Glomerular visceral epithelial cell (primary cell): Measurements from ENCODE around the gene CCDC71.

ENCODE experiments used
- DNase-seq: peaks from one replicate; pipeline ENCODE4 v3.0.0-alpha.2; 2016; ENCODE audit errors: extremely low spot score

The CCDC71 gene

DNA sequence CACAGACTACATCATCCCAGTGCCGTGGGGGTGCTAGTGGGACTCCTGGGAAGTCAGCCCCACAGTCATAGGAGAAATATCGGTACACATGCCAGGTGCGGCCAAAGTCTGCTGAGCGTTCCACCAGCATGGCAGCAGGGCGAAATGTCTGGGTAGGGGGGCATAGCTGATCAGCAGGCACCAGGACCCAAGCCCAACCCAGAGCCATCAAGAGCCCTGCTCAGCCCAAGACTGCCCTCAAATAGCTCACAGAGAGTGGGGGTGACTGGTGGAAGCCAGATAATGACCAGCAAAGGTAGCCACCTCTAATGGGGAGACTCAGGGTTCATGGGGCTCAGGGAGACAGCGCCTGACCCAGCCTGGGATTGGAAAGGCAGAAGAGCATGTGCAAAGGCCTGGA is 34.6 kb downstream of the CCDC71 start:
- no peak for DNase-seq

DNA sequence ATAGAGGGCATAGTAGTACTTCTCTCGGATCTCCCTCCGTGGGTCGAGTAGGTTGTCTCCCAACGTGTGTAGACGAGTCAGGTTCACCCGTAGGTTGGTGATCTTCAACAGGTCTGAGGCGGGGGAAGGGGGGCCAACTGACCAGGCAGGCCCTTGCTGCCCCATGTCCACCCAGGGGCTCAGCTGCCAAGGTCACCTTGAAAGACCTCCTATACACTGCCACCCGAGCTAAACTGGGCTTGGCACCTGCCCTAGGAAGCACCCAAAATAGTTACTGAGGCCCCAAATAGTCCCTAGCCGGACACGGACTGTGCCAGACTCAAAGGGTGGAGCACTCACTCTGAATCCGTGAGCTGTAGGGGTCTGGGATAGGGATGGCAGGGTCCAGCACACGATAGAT is 35.1 kb downstream of the CCDC71 start:
- DNase-seq, result no peak

DNA sequence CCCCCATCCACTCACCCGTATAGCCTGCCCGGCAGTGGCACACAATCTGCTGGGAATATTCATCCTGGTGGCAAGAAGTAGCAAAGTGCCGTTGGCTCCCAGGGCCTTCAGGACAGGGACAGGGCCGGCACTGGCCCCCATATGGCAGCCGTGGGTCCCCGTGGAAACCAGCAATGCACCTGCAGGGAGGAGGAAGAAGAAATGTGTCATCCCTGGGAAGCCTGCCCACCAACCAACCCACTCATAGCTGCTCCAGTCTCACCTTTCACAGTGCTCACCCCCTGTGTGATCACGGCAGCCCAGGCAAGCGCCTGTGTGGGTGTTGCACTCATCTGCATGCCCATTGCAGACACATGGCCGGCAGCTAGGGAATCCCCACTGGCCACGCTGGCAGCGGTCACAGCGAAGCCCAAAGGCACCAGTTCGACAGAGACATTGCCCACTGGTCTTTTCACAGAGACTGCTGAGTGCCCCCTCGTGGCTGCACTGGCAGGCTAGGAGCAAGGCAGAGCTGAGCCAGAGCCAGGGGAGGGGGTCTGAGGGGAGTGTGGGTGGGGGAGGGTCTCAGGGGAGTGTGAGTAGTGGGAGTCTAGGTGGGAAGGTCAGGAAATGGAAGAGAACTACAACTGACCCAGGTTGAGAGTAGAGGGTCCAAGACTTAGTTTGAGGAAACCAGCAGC is 41.0 kb downstream of the CCDC71 start:
- no peak for DNase-seq

DNA sequence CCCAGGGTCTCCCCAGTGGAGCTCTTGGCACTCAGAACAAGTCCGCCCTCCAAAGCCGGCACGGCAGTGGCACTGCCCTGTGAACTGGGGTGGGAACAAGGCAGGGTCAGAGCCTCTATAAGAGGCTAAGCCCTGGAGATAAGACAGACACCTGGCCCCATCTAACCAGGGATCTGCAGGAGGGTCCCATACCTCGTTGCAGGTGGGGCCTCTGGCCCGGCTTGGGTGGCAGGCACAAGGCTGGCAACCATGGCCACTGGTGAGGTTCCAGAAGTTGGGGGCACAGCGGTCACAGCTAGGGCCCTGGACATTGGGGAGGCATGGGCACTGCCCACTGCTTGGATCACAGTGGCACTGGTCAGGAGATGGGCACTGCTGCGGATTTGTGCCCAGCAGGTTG is 41.9 kb downstream of the CCDC71 start:
- DNase-seq, result no peak

DNA sequence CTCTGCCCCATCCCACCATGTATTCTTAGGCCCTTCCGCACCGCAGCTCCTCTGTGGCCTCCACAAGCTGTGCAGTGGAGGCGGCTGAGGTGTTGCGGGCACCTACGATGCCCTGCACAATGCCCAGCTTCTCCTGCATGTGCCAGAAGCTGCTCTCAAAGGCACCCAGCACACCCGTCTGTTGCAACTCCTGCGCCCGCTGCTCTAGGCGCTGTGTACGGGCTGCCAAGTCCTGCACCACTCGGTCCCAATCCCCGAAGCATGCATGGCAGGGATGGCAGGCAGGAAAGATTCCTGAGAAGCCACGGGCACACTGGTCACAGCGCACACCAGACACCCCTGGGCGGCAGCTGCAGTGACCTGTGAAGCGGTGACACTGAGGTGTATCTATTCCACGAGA is 42.4 kb downstream of the CCDC71 start:
- no peak for DNase-seq

DNA sequence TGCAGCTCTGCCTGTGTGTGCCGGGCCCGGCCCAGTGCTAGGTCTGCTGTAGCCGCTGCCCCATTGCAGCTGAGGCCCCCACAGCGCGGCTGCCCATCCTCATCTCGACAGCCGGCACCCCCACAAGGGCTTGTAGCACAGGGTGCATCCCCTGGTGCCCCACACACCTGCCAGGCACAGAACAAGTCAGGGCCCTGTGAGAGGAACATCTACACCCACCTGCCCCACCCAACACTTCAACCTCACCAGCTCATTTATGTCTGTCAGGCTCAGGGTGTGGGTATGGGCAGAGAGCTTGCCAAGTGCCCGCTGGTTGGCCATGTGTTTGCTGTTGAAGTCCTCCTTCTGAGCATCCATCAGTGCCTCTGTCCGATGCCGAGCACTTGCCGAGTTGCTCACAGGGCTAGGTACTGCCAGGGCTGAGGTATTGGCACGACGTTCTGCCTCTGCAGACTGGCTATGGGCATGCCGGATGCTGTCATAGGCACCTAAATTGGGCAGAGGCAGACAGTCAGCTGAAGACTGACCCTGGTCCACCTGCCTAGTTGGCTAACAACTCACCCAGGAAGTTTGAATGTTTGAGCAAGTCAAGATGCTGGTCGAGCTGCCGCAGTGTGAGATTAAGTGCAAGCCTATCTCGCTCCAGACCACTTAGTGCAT is 43.1 kb downstream of the CCDC71 start:
- DNase-seq, result no peak

DNA sequence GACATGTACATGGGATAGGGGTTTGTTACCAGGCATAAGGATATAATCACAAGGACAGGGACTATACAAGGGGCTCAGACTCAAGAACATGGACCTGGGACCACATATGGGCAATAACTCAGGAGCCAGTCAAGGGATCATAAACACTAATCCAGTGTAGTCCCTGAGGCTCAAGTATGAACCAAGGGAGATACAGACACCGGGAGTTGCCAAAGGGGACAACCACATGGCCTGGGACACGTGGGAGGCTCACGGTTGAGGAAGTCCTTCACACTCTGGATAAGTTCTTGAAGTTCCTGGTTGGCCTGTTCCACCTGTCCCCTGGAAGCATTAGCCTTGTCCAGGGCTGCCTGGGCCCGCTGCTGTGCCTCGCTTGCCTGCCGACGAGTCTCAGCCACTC is 43.7 kb downstream of the CCDC71 start:
- DNase-seq, result no peak

DNA sequence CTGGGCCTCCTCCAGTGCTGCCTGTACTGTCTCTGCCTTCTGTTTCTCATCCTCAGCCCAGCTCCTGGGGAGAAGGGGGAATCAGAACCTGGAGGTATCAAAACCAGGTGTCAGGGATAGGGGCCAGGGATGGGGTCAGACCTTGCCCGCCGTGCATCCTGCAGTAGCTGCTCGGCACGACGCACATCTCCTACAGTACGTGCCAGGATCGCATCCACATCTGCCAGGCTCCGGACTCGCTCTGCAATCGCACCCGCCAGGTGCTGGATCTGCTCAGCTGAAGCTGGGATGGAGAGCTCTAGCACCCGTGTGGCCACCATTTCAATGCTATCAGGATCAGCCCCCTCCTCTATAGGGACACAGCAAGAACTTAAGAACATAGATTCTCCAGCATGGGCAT is 44.1 kb downstream of the CCDC71 start:
- no peak for DNase-seq

DNA sequence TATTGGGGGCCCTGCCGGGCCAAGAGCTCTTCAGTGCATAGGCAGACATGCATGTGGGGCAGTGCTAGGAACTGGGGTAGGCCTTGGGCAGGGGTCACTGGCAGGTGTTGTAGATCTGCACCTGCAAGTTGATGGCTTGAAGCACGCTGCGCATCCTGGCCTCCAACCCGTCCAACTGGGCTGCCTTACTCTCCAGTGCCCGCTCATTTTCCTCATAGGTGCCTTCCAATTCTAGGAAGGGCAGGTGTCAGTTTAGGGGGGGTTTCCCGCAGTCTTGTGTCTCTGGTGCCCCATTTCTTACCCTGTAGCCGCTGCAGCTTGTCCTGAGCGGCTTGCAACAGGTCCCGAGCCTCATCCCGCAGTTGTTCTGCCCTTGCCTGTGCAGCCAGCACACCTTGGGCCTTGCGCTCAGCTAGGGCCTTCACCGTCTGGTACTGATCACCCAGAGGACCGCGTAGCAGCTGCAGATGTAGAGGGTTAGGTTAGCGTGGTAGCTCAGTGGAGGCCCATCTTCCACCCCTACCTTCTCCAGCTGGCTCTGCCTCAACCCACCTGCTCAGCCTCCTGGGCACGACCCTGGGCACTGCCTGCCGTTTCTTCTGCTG is 44.9 kb downstream of the CCDC71 start:
- DNase-seq, result no peak

DNA sequence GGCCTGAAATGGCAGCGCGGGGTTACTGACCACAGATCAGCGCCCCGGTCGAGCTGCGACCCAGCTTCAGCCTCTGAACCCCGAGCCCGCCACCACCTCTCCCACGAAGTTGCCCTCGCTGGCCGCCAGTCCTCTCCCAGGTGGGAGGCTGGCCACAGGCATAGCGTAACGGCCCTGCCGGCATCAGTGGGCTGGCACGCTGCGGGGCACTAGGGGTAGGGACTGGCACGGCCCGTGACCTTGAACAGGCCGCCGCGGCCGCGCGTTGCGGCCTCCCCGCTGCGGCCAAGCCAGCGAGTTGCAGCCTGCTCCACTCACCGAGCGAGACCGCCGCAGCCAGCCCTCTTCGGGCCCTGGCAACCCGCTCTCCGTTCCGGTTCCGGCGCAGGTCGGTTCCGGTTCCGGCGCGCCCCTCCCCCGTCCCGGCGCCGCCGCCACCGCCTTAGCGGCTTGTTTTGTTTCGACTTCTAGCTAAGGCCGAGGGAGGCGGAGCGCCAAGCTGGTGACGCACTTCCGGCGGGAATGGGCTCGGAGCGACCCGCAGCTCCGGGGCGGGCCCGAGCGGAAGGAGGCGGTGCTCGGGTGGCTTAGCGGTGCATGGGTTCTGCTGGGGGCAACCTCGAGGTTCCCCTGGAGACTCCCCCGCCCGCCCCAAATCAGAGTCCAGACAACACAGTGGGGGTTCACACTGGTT is 45.5 kb downstream of the CCDC71 start, which contains the start of gene USP19:
TSS of gene USP19 (minus strand) at position 386 of the 694 bp plus-strand sequence. CDS start 1,678 bp downstream, outside the sequence.
- peak; percentile 90 for DNase-seq

DNA sequence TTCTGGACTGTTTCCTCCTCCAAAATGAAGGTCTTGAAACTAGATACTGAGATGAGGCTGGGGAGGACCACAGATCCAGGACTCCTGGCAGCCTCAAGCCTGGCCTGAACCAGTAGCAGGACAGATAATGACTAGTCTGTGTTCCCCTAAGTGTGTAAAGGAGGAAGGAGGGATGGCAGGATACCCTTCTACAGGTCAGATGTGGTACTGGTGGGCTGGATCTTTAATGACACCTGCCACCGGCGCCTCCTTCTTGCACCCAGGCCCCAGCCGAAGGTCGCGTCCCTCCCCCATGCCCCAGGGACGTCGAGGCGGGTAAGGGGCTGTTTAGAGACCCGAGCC is 46.1 kb downstream of the CCDC71 start:
- no peak for DNase-seq

DNA sequence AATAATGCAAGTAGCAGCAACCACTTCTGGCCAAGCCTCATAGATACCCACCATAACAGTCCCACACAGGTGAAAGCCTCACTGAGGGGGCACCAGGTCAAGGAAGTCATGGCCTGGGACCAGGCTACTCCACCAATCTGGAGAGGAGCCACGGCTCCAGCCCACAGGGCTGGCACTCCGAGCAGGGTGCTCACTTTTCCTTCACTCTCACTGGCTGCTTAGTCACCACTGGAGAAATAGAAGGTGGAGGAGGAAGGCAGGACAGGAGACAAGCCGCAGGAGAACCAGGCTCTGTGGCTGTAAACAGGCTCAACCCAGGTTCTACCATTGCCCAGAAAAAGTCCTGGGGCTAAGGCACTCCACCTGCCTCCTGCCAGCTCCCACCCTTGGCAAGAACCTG is 46.7 kb downstream of the CCDC71 start:
- DNase-seq, result no peak

DNA sequence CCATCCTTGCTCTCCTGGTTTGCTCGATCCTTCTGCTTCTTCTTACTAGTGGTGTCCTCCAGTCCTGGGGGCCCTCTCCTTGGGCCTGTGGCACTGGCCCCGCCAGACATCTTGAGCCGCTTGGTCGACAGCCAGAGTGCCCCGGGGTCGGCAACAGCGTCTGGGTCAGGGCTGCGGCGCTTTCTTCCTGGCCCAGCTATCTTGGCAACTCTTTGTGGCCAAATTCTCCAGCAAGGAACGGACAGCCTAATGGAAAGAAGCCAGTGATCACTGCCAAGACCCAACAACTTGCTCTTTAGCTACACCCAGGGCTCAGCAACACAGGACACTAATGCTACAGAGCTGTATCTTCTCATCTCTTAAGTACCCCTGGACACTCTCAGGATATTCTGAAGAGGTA is 47.1 kb downstream of the CCDC71 start:
- DNase-seq, result no peak
